ENCODE measurements around the gene ZDHHC14.

DNA sequence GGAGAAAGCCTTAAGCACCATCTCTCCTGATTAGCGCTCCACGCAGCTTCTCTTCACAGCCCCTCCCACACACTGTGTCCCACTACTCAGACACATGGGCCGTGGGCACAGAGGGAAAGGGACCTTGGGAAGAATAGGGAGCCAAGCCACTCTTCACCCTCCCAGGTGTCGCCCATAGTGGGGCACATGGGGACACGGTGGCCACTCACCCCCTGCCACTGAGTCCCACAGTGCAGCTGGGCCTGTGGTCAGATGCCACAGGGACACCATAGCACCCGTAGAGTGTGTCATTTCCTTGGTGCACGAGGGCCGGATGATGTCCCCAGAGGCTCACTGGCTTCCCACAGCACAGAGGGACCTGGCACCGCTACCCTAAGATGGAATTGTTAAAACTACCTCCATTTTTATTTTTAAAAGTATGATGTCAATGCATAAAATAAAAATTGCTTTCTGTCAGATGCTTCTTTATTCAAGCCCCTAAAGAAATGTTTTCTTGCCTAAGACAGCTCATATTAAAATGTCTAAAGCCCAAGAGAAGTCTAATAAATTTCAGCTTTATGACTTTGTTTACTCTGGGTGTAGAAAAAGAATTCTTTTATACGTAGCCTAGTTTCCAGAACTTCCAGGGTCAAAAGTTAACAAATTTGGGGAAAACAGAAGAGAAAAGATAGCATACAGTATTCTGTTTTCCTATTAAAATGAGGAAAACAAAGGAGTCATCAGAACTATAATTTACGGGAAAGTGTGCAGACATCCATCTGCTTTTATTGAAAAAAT is 251.0 kb downstream of the ZDHHC14 start:
- TF ChIP-seq, protein P1, sequence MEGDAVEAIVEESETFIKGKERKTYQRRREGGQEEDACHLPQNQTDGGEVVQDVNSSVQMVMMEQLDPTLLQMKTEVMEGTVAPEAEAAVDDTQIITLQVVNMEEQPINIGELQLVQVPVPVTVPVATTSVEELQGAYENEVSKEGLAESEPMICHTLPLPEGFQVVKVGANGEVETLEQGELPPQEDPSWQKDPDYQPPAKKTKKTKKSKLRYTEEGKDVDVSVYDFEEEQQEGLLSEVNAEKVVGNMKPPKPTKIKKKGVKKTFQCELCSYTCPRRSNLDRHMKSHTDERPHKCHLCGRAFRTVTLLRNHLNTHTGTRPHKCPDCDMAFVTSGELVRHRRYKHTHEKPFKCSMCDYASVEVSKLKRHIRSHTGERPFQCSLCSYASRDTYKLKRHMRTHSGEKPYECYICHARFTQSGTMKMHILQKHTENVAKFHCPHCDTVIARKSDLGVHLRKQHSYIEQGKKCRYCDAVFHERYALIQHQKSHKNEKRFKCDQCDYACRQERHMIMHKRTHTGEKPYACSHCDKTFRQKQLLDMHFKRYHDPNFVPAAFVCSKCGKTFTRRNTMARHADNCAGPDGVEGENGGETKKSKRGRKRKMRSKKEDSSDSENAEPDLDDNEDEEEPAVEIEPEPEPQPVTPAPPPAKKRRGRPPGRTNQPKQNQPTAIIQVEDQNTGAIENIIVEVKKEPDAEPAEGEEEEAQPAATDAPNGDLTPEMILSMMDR (IDR thresholded peaks at IDR 0.05), result no peak
- TF ChIP-seq POLR2A (IDR thresholded peaks at IDR 0.05), result no peak

All from Peyer's patch (tissue), 4 donors.